Hepatic stellate cell (primary cell): Measurements from ENCODE around the gene TGFBR2.
"Not testable (repeated sequence)": the region's sequence is repeated elsewhere in the genome, so short reads cannot be mapped to it uniquely, and the experiment has no call there.

Source experiments
- DNase-seq: peaks from one replicate; pipeline ENCODE4 v3.0.0; 2011; ENCODE audit warnings: low spot score

Gene TGFBR2

DNA sequence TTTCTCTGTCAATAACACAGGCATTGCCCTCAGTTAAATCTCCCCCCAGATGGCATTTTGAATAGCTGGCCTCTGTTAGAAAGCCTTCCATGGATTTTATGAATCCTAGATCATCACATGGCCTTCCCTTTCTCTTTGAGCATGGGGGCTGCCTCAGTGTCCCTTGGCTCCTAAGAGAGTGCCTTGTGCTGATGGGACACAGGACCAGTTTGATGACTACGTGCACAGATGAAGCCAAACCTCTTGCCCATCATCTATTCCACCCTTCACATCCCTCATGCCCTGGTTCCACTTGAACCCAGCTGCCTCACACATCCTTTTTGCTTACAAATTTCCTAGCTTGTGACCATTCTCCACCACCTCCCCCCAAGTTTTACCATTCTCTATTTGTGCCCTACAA, 12.9 kb downstream of the TGFBR2 start:
- DNase-seq: no peak

DNA sequence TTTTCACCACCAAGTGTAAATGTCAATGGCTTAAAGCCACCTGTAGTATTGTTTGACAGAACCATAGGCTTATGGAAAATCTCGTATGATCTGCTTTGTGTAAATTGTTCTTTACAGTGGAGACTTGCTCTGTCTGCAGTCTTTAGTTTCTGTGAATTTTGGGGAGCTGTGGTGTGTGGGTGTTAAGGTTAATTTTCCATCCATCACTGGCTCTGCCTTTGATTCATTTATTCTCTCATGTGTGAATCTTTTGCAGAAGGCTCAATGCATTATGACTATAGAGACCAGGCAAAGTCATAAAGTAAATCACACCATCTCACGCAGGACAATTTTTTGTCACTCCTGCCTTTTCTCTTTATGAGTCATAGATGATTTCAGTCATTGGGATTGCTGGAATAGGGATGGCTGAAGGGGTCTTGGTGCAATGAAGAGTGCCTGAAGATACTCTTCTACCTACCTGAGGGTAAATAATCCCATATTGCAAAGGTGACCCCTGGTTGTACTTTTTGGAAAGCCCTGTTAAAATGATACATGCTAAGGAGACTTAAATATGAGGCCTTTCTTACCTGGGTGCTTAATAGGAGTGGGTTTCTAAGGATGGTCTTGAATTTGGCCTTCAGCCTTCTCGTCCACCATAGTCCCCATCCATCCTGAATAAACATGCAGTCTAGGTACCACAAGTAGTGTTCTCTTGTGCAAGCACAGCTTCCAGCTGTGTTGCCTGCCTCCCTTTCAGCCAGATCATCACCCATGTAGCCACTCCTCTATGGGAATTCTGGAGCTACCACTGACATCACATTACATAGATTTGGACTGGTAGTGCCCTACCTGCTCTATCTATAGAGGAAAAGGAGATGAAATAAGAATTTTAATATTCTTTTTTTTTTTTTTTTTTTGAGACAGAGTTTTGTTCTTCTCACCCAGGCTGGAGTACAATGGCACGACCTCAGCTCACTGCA, 14.3 kb downstream of the TGFBR2 start:
- no peak for DNase-seq

DNA sequence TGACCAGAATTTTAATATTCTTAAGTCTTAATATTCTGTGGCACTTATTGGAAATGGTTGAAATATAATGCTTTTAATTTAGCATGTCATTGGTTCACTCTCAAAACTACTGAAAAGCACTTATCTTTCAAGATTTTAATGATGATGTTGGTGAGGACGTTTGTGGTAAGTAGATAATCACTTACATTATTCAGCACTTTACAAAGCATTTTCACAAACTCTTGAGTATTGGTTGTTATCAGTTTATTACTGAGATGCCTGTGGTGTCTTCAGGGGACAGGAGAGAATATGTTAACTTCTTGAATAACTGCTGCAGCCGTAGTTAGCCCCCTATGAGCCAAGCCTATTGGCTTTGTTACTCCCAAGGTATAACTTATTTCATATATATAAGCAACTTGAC, 15.2 kb downstream of the TGFBR2 start:
- DNase-seq: no peak

DNA sequence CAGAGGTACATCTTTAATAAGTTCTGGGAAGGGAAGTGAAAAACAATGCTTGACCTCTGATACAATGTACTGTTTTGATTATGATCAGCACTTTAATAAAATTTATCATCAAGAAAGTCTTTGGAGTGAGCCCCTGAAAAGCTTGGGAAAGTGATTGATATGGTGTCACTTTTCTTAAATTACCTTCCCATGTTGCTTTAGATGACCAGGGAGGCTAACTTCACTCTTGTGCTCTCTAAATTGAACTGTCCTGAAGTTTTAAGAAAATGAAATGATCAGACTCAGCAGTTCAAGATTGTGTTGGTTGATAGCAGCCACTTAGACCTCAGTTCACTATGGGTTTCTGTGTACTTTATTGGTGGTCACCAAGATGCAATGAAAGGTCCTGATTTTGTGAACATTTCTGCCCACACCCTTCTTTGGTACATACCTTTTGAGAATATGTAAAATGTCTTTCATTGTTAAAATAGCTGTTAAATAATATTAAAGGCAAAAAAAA, 15.7 kb downstream of the TGFBR2 start:
- DNase-seq: no peak

DNA sequence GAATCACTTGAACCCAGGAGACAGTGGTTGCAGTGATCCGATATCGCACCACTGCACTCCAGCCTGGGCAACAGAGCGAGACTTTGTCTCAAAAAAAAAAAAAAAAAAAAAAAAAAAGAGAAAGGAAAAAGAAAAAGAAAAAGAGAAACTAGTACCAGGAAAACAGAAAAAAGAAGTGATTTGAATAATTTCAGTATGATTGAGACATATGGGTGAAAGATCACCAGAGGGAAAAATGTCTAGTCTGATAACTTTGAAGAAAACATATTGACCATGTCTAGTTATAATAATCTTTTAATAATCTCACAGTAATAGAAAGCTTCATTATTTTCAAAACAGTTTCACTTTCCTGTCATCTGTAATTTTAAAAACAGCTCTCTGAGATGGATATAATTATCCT, 16.4 kb downstream of the TGFBR2 start:
- no peak for DNase-seq

DNA sequence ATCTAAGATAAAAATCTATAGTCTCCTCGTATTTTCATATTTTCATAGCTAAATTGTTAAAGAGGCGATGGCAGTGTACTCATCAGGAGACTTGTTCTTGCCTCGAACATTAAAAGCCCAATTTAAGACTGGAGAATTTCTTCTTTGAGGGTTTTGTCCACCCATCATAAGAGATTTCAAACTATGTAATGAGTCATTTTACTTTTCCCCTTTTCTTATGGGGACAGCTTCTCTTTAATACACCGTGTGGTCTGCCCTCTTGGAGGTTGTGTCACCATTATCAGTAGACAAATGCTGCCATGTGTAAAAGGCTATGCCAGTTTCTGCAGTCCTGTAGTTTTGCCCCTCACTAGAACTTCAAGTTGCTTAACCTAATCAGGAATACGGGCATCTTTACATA, 16.9 kb downstream of the TGFBR2 start:
- DNase-seq: peak; percentile 9

DNA sequence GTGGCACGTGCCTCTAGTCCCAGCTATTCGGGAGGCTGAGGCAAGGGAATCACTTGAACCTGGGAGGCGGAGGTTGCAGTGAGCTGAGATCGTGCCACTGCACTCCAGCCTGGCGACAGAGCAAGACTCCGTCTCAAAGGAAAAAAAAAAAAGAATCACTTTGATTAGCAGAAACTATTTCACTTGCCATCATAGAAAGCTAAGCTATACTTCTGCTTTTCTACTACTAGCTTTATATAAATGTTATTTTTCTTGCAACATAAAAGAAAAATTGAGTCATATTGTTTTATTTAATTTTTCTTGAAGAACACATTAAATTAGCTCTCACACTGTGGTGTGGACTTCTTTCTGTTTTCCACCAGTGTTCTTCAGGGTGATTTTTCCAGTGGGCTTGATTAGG, 18.1 kb downstream of the TGFBR2 start:
- not testable (repeated sequence) for DNase-seq

DNA sequence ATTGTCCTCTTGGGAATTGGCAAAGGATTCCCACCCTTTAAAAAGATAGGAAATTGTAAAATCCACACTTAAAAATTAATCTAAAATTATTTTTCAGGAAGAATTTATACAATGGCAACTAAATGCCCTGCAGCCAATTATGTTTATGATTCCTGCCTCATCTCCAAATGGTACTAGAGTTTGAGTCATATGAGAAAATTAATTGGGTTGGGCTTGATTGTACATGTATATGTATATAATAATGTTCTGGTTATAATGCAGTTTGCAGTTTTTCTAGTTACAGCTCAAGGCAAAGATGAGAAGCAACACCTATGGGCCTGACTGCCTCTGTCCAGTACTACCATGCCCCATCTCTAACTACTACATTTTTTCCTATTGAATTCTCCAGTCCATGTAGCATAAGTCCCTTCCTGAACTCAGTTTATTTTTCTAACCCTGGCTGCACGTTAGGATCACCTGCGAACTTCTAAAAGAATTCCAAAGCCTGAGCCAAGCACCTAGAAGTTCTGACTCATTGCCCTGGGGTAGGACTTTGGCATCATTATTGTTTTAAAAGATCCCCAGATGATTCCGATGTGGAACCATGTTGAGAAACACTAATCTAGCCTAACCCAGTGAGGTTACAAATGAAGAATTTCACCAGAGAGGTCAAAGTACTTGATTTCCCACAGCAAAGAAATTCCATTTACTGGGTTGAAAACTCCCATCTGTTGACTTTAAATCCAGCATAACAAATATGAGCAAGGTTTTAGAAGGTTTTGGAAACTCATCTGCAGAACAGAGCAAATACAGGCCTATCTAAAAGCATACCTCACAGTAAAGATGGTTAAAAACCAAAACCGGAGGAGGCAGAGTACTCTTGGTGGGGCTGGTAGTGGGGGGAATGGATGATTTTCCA, 19.4 kb downstream of the TGFBR2 start:
- peak; percentile 13 for DNase-seq

DNA sequence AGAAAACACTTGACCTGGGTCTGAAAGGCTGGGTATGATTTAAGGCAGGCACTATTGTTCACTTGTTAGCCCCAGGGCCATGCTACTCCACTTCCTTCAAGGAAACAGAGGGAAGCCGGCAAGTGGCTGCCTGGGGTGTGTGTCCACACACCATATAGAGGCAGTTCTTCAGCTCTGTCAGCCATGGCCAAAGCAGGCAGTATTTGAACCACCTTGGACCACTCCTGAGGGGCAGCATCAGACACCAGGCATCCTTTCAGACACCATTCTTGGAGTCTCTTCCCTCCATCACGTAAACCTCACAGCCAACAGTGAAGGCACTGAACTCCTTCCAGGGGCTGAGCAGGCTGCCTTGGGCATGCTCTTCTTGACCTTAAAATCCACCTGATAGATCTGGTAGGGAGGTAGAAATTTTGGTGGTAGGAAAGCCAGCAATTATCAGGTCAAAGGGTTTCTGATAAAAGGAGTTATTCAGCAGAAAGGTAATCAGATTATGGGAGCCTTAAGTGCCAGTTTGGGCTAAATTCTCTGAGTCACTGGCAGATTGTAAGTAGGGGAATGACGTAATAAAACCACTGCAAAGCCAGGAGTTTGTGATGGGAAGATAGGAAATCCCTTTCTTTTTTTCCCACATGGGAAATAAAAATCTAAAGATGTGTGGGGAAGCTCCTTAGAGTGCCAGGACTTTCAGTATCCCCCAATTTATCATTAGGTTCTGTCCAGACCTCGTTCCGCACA, 20.2 kb downstream of the TGFBR2 start:
- no peak for DNase-seq

DNA sequence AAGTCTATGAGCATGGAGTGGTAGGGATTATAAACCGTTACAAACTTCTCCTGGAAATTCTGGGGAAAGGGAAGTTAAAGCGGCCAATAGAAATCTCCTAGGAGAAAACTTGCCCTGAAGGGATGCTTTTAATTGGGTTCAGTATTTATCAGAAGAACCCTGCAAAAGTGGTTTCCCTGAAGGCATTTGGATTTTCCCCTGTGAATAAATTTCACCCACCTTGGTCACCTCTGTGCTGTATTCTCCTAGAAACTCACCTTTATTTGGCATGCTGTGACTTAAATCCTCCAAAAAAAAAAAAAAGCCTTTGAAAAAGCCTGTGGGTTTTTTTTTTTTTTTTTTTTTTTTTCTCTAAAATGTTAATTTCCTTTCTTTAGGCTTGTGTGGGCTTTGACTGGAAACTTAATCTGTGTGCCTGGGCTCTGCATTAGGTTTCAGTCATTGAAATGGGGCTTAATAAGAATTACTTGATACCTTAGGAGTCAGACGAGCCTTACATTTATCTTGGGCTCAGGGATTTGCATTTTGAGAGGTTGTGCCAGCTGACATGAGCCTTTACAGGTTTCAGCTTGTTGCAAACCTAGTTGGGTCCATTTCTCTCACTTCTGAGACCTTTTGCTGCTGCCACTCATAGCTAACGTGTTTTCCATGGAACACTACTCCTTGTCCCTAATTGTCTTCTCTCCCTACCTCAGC, 22.0 kb downstream of the TGFBR2 start:
- no peak for DNase-seq

DNA sequence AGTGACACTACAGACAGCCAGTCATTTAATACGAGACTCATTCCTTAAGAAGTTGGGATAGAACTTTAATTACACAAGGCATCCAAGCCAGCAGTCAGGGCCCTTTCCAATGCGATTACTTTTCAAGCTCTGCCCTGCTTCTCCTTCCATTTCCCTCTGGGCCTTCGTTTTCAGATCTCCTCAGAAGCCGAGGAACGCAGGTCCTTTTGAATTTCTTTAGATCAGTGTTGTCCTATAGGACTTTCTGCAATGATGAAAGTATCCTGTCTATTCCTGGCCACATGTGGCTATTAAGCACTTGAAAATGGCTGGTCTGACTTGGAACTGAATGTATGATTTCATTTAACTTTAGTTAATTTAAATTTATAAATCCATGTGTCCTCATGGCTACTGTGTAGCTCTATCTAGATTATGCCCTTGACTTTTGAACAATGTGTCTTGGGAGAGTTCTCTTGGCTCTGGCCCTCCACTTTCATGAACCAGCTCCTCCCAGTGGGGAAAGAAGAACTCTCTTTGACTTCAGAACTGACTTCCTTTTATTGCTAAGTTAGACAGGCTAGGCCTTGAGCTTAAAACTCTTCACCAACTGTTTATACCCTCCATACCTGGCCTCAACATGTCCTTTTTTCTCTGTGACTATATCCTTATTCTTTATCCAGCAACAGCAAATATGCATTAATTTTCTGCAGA, 22.6 kb downstream of the TGFBR2 start:
- DNase-seq: no peak

DNA sequence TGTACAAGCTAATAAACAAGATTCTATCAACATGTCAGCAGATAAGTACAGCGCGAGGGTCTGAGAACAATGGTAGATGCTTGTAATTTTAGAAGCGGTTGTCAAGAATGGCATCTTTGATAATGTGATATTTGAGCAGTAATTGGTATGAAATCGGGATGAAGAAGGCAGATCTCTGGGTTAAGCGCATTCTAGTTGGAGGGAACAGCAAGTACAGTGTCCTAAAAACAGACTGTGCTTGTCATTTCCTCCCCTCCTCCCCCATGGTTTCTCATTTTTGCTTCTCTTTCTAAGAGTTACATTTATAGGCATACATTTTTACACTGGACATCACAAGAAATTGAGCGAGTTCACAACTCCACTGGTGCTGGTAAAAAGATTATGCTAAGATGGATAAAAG, 23.3 kb downstream of the TGFBR2 start:
- no peak for DNase-seq

DNA sequence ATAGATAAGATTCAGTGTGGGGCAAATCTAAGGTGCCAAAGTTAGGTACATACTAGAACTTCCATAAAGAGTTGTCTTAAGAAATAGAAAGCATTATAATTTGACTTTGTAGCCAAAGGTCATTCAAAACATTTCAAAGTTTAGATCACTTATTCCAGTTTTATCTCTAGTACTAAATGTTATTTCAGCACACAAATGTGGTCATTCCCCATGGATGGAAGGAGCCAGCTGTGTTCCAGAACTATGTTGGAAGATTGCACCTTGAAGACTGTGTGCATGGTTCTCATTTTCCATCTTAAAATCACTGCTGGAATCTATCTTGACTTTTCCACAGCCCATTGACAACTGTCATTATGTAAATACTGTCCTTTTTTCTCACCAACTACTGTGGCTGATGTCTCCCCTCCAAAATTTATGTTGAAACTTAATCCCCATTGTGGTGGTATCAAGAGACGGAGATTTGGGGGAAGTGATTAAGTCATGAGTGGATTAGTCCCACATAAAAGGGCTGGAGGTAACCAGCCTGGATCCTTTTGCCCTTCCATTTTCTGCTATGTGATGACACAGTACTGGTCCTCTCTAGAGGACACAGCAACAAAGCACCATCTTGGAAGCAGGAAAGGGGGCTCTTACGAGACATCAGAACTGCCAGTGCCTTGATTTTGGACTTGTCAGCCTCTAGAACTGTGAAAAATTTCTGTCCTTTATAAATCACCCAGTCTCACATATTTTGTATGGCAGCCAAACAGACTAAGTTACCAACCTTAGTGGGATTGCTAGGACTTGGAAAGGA, 24.0 kb downstream of the TGFBR2 start:
- DNase-seq: no peak

DNA sequence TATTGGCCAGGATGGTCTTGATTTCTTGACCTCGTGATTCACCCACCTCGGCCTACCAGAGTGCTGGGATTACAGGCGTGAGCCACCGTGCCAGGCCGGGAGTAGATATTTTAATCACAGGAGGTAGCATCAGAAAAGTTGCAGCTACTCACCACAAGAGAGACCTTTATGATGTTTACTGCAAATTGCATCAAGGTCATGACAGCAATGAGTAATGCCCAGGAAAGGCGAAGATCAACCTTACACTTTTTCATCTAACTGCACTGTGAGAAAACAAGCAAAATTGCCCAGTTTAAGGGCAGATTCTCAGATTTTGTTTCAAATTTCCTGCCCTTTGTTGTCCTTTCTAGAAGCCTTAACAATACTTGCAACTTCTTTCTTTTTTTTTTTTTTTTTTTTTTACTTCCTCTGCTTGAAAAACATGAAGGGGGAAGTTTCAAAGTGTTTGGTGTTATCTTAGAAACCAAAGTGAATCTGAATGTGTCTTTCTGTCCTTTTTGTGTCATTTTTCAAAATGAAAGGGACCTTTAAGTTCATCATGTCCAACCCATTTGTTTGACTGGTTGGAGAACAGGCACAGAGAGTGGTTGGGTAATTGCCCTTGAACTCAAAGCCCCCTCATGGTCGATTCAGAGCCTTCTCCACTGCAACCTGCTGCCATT, 25.0 kb downstream of the TGFBR2 start:
- no peak for DNase-seq

DNA sequence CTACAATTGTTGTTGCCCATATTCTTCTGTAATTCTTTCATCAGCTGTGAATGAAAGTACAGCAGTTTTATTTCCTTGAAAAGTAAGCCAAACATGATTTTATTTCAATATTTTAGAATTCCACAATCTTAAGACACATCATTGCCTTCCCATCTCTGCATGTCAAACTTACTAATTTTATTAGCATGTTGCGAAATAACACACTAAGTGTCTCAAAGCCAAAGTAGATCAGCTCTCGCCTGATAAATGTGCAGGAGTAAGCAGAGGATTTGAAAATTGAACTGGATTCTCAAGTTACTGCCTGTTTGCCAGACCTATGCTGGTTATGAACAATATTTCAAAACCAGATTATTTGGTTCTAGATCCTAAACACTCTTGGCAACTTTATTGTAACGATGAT, 25.7 kb downstream of the TGFBR2 start:
- no peak for DNase-seq

DNA sequence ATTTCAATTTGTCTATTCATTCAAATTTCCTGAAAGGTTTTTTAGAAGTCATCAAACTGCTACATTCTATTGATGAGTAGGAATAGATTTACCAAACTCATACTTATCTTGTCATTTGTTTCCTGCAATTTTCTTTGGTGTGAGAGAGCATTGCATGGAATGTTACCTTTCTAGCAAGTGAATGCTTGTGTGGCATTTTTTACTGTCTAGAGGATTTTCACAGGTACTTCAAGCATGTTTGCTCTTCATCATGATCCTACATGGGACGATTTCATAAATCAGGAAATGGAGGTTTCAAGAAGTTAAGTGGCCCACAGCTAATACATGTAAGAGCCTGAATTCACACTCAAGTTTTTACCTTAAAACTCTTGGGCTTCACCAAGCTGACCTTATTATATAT, 26.1 kb downstream of the TGFBR2 start:
- DNase-seq: no peak

DNA sequence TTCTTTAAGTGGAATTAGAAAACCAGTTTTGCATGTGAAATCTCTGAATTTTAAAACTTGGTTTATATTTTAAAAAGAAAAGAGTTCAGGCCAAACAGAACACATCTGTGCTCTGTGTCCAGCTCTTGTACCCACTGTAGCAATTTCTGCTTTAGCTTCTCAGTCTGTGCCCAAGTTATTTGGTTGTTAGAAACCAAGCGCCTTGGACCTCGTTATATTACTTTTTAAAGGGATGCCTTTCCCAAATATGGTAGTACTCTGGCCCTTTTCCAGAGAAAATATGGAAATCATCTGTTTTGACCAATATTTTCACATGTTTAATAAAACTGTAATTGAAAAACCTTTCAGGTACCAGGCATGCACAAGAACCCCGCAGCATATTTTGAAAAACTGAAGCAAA, 27.3 kb downstream of the TGFBR2 start:
- no peak for DNase-seq

DNA sequence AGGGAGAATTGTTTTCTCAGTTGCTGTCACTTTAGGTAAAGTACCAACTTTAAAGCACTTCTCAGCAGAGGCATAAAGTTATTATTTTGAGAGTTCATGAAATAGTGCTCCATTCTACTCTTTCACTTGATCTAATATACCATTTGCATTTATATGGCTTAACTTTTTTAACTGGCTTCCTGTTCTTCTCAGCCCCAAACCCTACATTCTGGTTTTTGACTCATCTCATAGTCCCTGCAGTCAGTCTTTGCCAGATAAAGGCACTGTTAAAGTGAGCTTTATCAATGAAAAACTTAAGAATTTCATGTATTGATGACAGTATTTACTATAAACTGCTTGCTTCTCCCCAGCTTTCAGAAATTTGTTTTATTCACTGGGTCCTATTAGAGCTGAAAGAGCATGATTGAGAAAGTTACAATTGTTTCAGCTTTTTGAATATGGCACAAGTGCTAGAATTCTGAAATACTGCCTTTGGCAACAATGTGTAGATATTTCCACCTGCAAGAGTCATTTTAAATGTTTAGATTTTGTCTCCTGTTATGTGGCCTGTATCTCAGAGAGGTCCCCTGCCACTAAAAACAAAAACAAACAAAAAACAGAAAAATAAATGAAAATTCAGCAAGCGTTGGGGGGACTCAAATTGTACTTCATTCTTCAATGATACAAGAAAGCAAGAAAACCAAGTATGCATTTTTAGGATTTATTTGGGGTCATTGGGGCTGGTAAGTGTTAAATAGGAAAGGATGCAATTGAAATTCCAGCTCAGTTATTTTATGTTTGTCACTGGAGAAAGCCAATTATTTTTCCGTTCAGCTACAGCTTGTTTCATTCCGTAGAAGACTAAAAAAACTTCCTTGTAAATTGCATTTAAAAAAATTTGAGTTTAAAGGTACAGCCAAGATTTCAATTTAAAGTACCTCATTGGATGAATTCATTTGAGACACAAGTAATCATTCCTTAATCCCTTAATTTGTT, 28.6 kb downstream of the TGFBR2 start:
- DNase-seq: no peak
